GM21360 (cell line): ENCODE measurements around the gene FAM117A.

ENCODE experiments used
- ATAC-seq: cut with Tn5 transposase; IDR thresholded peaks from one replicate; pipeline ENCODE4 v1.9.1; 2021; ENCODE audit warnings: mild to moderate bottlenecking, moderate library complexity; ENCODE audit not compliant: unreplicated experiment

Gene FAM117A

GRCh38 chr17:49763735-49764558 is at the start of gene FAM117A:
Gene FAM117A, minus strand, starts transcription at chr17:49764131. Its CDS starts 44 bp downstream, at chr17:49764087.
- ATAC-seq: peak; percentile 87

GRCh38 chr17:49809056-49809455 is 45.1 kb upstream of the FAM117A start:
- ATAC-seq: no peak

DNA sequence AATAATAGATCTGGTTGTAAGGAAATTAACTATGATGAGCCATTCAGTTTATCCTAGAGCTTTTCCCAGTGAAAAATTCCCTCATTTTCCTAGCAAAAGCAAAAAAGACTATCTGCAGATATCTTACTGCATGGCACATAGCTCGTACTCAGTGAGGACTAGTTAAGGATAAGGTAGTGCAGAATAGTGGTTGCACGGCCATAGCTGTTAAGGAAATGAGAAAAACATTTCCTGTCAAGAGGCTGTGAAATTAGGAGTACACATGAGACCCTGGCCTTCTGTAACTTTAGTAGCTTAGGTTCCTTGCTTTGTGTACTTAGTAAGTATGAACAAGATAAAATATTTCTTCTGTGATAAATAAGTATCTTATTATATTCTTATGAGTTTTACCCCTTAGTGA is 34.8 kb upstream of the FAM117A start:
- no peak for ATAC-seq

GRCh38 chr17:49798182-49798581 is 34.3 kb upstream of the FAM117A start:
- no peak for ATAC-seq

DNA sequence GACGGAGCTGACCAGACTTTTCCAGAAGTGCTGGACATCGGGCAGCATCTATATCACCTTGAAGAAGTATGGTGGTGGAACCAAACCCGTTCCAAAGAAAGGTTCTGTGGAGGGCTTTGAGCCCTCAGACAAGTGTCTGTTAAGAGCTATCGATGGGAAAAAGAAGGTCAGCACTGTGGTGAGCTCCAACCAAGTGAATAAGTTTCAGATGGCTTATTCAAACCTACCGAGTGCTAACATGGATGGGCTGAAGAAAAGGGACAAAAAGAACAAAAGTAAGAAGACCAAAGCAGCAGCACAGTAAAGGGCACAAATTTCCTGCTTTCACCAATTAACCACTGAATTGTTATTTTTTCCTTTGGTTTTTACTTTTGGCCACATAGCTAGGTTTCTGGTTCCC is 31.4 kb upstream of the FAM117A start:
- ATAC-seq: no peak

DNA sequence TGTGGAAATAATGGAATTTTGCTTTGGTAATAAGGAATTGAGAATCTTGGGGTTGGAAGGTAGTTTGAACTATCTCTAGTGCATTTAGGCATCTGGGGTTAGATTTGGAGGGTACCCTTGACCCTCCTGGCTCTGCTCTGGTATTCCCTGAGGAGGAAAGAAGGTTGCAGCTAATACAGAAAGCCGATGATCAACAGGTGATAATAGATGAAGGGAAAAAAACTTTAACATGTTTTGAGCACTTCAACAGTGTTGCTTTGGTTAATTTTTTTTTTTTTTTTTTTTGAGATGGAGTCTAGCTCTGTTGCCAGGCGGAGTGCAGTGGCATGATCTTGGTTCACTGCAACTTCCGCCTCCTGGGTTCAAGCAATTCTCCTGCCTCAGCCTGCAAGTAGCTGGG is 29.4 kb upstream of the FAM117A start:
- no peak for ATAC-seq

DNA sequence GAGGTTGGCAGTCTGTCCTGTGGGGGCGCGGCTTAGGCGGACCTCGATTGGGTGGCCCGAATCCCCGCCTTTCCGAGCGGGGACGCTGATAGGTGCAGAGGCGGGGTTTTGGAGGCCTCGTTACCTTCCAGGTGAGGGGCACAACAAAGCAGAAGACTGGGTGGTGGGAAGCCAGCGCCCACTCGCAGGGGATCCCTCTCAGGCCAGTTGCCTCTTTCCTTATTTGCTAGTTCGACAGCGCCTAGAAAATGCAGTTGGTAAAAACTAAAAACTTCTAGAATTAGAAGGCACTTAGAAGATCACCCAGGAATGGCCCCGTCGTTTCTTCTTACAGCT is 25.3 kb upstream of the FAM117A start:
- no peak for ATAC-seq

GRCh38 chr17:49788478-49789242 is 24.7 kb upstream of the FAM117A start, which contains the start of gene KAT7:
Gene KAT7, plus strand, starts transcription at chr17:49788681. Its CDS starts 154 bp downstream, at chr17:49788835.
- peak; percentile 84 for ATAC-seq

DNA sequence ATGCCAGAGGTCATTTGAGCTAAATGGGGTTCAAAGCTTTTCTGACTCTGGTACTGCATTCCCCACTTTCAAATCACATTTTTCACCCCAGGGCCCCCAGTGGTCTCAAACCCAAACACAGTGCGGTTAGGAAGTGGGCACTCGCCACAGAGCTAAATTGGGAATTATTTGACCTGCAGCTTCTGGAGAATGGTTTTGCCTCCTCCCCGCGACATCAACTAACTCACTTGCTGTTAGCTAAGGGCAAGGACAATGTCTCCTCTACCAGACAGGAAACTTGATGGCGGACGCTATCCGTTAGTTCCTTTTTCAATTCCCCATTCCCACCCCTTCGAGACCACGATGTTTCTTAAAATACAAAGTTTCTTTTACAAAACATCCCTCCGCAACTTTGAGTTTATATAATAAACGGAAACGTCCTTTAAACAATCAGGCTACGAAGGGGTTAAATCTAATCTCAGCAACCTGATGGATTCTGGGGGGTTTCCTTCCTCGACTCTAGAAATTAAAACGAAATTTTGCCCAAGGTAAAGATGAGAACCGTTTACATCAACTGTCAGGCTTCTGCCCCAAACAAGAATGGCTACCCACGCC is 24.1 kb upstream of the FAM117A start:
- no peak for ATAC-seq

- ATAC-seq: no peak
Measured at GRCh38 chr17:49784636-49785035, 20.7 kb upstream of the FAM117A start.

GRCh38 chr17:49783791-49784190 is 19.9 kb upstream of the FAM117A start:
- ATAC-seq: no peak

DNA sequence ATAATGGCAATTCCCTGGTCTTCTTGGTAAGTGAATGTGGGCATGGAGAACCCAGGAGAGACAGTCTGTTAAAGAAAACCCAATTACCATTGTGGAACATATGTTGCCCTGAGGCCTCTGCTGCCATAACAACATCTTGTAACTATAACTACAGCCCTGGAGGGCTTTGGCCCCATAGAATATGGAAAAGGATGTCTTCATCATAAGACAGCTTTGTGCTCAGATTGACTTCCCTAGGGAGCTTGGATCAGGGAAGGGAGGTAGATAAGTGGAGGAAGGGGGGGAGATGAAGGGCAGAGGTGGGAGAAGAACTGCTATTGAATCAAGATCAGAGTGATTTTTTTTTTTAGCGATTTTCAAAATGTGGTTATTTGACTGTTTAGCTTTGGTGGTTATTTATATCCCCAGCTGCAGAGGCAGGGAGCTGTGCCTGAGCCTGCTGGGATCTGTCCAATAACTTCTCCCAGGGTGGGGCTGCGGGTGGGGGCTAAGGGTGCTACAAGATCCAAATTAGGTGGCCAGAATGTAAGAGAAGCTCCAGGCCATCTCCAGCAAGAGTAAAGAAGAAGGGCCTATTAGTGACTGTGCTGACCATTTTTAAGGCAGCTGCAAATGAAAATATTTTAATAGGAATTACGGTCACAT is 19.3 kb upstream of the FAM117A start:
- ATAC-seq: no peak

- no peak for ATAC-seq
Measured at GRCh38 chr17:49779739-49780231, 15.9 kb upstream of the FAM117A start.

GRCh38 chr17:49779156-49779738 is 15.3 kb upstream of the FAM117A start:
- ATAC-seq: no peak

GRCh38 chr17:49777563-49777962 is 13.6 kb upstream of the FAM117A start:
- no peak for ATAC-seq

- no peak for ATAC-seq
Measured at GRCh38 chr17:49776551-49777300, 12.8 kb upstream of the FAM117A start.

DNA sequence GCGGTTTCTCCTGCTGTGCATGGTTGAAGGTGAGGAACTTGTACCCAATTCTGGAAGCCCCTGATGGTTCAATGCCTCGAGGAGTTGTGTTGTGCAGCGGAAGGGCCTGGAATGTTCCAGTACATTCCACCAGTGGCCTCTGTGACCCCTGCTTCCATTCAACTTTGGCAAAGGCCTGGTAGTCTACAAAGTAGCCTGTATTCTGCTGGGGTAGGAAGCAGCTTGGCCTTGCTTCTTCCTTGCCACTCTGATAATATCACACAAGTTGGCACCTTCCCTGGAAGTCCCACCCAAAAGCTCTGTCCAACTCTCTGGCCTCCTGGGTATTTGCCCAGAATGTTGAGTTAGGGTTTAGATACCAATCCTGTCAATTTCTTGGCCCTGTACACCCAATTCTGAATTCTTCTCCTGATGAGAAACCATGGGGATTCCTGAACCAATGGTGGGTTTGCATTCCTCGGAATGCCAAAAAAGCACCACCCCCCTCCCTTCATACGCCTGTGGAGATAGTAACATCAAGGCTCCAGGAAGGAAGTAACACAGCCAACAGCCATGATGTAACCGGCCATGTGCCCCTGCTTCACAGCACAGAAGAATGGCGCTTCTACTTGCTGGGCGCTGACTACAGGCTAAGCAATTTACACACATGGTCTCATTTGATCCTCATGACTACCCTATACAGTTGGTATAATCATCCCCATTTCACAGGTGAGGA is 11.8 kb upstream of the FAM117A start:
- no peak for ATAC-seq

DNA sequence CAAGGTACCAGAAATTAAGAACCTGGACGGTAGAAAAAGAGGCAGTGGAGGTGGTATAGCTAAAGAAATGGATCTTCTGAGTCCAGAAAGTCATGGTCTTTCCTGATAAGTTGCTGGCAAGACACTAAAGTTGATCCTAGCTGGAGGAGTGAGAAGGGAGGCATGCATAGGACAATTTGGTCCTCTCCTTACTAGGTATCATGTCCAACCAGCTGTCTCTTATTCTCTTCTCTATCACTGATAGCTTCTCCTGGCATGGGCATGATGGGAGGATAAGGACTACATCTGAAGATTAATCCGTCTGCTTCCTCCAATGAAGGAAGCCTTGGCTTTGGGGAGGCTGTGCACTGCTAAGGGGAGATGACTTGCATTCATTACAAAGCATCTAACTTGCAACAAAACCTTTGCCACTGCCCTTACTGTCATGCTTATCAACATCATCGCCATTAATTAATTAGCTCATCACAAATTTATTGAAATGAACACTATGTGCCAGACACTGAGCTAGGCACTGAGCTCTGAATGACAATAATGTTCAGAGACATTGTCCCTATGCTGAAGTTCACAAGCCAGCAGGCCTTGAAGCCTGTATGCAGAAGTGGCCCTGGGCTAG is 3.1 kb upstream of the FAM117A start:
- ATAC-seq: no peak
